ENCODE results near the gene BMP8A. TPM values are rescaled to one million over a fixed set of nuclear protein-coding genes. Genes with fewer than 3 reads are reported as not detected.
"Not testable (repeated sequence)": the region's sequence is repeated elsewhere in the genome, so short reads cannot be mapped to it uniquely, and the experiment has no call there.

Gene BMP8A
- total and polyA plus RNA-seq, 2 donors from 2014 or later: 1.2 TPM; not detected in 1

GRCh38 chr1:39515131-39516086 lies 24.0 kb downstream of the BMP8A start:
- peak in 3 of 5 donors; percentile 53 to 68 (median 59) for DNase-seq
- H3K4me3 ChIP-seq (ENCODE audit: low read length in 3 of 3): peak overlapping the region in 1 of 3 donors; percentile 39
- FAIRE-seq; intact Hi-C loops (cut with DNase I); H3K27ac ChIP-seq (ENCODE audit: low read depth in 2 of 2, low read length in 2 of 2); H3K9me3 ChIP-seq (ENCODE audit: control insufficient read depth in 2 of 3, insufficient read depth in 1 of 3, low read length in 3 of 3); H3K27me3 ChIP-seq (ENCODE audit: control insufficient read depth, insufficient read depth, low read length); H3K9ac ChIP-seq (ENCODE audit: low read length in 3 of 3); H3K4me1 ChIP-seq (ENCODE audit: control insufficient read depth in 2 of 3, insufficient read depth in 2 of 3, low read depth in 1 of 3, low read length in 3 of 3); H3K36me3 ChIP-seq (ENCODE audit: control insufficient read depth in 2 of 3, insufficient read depth in 3 of 3, low read length in 3 of 3): not testable (repeated sequence)

- FAIRE-seq; H3K9ac ChIP-seq (ENCODE audit: low read length in 3 of 3); intact Hi-C loops (cut with DNase I); H3K36me3 ChIP-seq (ENCODE audit: control insufficient read depth in 2 of 3, insufficient read depth in 3 of 3, low read length in 3 of 3); H3K27me3 ChIP-seq (ENCODE audit: control insufficient read depth, insufficient read depth, low read length); H3K27ac ChIP-seq (ENCODE audit: low read depth in 2 of 2, low read length in 2 of 2); H3K4me1 ChIP-seq (ENCODE audit: control insufficient read depth in 2 of 3, insufficient read depth in 2 of 3, low read depth in 1 of 3, low read length in 3 of 3); H3K9me3 ChIP-seq (ENCODE audit: control insufficient read depth in 2 of 3, insufficient read depth in 1 of 3, low read length in 3 of 3); H3K4me3 ChIP-seq (ENCODE audit: low read length in 3 of 3): not testable (repeated sequence)
- DNase-seq: peak in 2 of 5 donors; percentile 7 to 43
These were observed 25.4 kb downstream of the BMP8A start for GRCh38 chr1:39516841-39517240.

- H3K9me3 ChIP-seq (ENCODE audit: control insufficient read depth in 2 of 3, insufficient read depth in 1 of 3, low read length in 3 of 3); H3K4me1 ChIP-seq (ENCODE audit: control insufficient read depth in 2 of 3, insufficient read depth in 2 of 3, low read depth in 1 of 3, low read length in 3 of 3); H3K9ac ChIP-seq (ENCODE audit: low read length in 3 of 3); FAIRE-seq; H3K27ac ChIP-seq (ENCODE audit: low read depth in 2 of 2, low read length in 2 of 2); H3K27me3 ChIP-seq (ENCODE audit: control insufficient read depth, insufficient read depth, low read length); H3K4me3 ChIP-seq (ENCODE audit: low read length in 3 of 3); intact Hi-C loops (cut with DNase I); H3K36me3 ChIP-seq (ENCODE audit: control insufficient read depth in 2 of 3, insufficient read depth in 3 of 3, low read length in 3 of 3): not testable (repeated sequence)
- DNase-seq: peak in 1 of 5 donors; percentile 20
These were observed 26.5 kb downstream of the BMP8A start for GRCh38 chr1:39517936-39518335.

GRCh38 chr1:39519376-39519775 lies 27.9 kb downstream of the BMP8A start:
- H3K36me3 ChIP-seq (ENCODE audit: control insufficient read depth in 2 of 3, insufficient read depth in 3 of 3, low read length in 3 of 3); H3K4me1 ChIP-seq (ENCODE audit: control insufficient read depth in 2 of 3, insufficient read depth in 2 of 3, low read depth in 1 of 3, low read length in 3 of 3); H3K27ac ChIP-seq (ENCODE audit: low read depth in 2 of 2, low read length in 2 of 2); FAIRE-seq; H3K9me3 ChIP-seq (ENCODE audit: control insufficient read depth in 2 of 3, insufficient read depth in 1 of 3, low read length in 3 of 3); intact Hi-C loops (cut with DNase I); H3K4me3 ChIP-seq (ENCODE audit: low read length in 3 of 3); H3K9ac ChIP-seq (ENCODE audit: low read length in 3 of 3); DNase-seq; H3K27me3 ChIP-seq (ENCODE audit: control insufficient read depth, insufficient read depth, low read length): not testable (repeated sequence)

GRCh38 chr1:39522221-39522620 lies 30.8 kb downstream of the BMP8A start:
- intact Hi-C loops (cut with DNase I); H3K4me1 ChIP-seq (ENCODE audit: control insufficient read depth in 2 of 3, insufficient read depth in 2 of 3, low read depth in 1 of 3, low read length in 3 of 3); H3K27ac ChIP-seq (ENCODE audit: low read depth in 2 of 2, low read length in 2 of 2); H3K9ac ChIP-seq (ENCODE audit: low read length in 3 of 3); FAIRE-seq; H3K36me3 ChIP-seq (ENCODE audit: control insufficient read depth in 2 of 3, insufficient read depth in 3 of 3, low read length in 3 of 3); DNase-seq; H3K9me3 ChIP-seq (ENCODE audit: control insufficient read depth in 2 of 3, insufficient read depth in 1 of 3, low read length in 3 of 3); H3K4me3 ChIP-seq (ENCODE audit: low read length in 3 of 3); H3K27me3 ChIP-seq (ENCODE audit: control insufficient read depth, insufficient read depth, low read length): not testable (repeated sequence)

Measured in kidney (tissue), 11 donors.